Activated CD8-positive, alpha-beta memory T cell treated with anti-CD3 and anti-CD28 coated beads, Interleukin-2, amount 50 U/mL, for 1 hour (primary cell): Measurements from ENCODE around the gene ATP12A.

Experiments
- DNase-seq: peaks from one replicate; pipeline ENCODE4 v3.0.0-alpha.2; 2020; ENCODE audit errors: extremely low read depth

Gene ATP12A

DNA sequence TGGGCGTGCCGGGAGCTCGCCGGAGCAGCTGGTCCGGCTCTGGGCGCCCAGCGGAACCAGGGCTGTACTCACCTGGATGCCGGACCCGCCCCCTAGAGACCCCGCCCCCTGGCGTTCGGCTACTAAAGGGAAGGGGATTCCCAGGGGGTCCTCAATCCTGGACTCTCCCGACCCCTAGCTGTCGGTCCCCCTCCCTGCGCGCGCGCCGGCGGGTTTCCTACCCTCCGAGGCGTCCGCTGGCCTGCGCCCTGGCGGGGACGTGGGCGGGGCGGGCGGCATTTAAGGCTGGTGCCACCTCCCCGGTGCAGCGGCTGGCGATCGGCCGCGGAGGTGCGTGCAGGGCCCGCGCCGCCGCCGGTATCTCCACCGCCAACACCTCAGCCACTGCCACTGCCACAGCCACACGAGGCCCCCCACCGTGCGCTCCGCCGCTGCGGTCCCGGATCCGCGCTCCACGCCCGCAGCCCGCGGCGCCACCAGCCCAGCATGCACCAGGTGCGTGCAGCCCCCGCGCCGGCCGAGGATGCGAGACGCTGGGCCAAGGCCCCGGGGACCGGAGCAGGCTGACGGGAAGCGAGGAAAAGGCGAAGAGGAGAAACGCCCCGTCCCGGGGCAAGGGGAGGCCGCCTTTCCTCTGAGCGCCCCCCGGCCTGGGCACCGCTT is at the start of gene ATP12A:
Gene ATP12A, plus strand, starts transcription at position 151 of the 663 bp plus-strand sequence. Its CDS starts 336 bp downstream, at position 487.
- DNase-seq, result no peak

- no peak for DNase-seq
These were observed 49.2 kb upstream of the ATP12A start for GRCh38 chr13:24630851-24631620.

DNA sequence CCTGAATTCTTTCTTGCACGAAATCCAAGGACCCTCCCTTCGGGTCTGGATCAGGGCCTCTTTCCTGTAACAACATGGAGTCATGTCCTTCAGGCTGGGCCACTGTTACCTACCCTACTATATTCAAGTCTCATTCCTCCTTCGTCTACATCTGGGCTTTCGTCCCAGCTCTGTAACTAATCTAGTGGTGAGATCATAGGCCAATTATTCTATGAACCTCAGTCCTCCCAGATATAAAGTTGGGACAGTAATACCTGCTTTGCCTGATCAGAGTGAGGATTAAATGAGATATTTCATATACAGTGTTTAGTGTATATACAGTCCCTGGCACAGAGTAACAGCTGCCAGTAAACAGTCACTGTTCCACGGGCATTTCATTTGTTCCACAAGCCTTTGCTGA is 48.3 kb upstream of the ATP12A start:
- DNase-seq, result no peak

DNA sequence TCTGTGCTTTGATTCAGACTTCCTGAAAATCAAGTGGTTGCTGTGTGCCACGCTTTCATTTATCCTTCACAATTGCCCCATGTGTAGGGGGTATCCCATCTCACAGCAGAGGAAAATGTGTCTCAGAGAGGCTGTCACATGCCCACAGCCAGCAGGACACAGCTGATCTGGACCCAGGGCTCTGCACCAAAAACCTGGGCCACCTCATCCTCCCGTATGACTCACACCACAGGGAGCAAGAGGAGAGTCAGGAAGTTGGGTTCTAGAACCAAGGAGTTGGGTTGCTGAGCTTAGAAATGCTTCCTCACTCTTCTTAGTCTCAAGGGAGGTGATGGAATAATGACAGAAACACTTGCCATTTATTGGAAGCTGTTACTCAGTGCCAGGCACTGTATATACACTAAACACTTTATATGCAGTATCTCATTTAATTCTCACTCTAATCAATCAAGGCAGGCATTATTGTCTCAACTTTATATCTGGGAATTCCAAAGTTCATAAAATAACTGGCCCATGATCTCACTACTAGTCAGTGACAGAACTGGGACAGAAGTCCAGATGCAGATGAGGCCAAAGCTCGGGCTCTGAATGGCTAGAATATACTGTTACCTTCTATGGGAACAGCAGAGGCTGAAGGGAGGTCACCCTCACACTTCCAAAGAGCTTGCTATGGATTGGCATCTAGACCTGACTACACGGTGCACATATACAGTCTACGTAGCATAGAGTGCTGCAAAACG is 47.7 kb upstream of the ATP12A start:
- no peak for DNase-seq

DNA sequence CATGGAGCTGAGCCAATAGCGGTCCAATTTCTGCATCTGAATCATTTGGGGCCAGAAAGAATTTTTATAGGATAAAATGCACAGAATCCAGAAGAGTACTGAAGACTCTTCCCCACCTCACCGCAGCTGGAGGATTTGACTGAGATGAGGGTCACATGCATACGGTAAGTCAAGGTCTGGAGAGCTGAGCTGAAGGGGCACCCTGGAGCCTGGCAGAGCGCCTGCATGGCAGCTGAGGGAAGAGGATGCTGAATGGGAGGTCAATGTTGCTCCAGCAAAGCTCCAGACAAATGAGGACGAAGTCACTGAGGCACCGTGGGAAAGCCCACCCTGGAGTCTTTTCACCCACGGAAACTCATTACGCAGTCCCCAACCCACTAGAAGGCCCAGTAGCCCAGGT is 43.4 kb upstream of the ATP12A start:
- no peak for DNase-seq

- DNase-seq, result no peak
These were observed 42.1 kb upstream of the ATP12A start for GRCh38 chr13:24638096-24638495.

DNA sequence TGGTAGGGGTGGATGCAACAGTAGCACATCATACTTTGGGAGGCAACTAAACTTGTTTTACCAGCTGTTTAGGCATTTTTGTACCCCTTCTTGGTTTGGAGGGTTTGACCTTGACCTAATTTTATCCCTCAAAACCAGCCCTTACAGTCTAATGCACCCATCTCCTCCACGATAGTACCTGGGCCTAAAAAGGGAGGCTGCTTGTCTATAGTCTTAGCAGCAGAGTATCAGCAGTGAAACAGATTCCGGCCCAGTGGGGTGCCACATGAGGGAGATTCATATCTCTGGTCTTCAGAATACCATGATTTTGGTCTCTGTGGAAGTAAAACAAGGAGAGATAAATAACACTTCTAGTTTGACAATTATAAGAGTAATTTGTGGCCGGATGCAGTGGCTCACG is 39.5 kb upstream of the ATP12A start:
- no peak for DNase-seq

GRCh38 chr13:24642219-24642618 is 38.0 kb upstream of the ATP12A start:
- no peak for DNase-seq

- DNase-seq, result no peak
These were observed 36.2 kb upstream of the ATP12A start for GRCh38 chr13:24644036-24644435.

GRCh38 chr13:24648271-24648670 is 31.9 kb upstream of the ATP12A start:
- no peak for DNase-seq

DNA sequence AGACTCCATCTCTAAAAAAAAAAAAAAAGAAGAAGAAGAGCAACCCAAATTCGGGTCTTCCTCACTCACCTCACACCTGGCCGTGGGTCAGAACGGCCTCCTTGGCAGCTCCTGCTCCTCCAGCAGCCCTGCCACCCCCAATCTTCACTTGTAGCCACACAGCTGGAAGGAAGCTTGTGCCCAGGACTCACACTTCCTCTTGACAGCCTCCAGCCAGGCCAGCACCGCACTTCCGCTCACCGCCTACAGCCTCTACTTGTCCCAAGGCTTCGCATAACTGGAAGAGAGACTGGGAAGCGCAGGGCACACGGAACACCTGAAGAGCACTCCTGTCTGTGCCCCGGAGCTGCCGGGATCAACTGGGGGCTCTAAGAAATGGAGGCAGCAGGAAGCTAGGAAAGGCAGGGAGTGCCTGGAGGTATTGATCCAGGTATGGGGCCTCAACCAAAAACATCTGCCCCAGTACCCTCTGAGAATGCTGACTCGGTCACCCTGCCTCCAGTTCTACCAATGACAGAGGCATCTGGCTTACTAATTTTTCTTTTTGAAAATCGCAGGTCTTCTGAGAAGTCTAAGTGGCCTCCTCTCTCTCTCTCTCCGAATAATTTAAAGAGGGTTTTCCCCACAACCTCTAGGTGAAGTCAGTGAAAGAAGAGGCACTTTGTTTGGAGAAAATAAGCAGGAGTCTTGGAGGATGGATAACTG is 31.1 kb upstream of the ATP12A start:
- no peak for DNase-seq

- DNase-seq, result no peak
These were observed 30.5 kb upstream of the ATP12A start for GRCh38 chr13:24649688-24650043.

DNA sequence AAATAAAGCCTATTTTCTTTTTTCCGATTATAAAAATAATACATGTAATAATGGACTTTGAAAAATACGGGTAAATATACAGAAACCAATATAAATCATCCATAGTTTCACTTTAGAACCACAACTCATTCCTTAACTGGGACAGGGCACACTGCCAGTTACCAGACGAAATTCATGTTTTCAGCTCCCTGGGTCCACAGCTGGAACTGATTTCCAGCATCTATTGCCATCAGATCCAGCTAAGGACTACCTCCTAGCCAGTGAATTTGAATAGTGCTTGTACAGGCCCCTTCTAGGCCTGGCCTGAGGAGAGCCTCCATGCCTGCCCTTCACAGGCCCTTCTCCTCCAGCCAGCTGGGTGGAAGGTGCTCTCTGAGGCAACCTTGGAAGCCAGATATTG is 30.0 kb upstream of the ATP12A start:
- DNase-seq, result no peak

GRCh38 chr13:24651718-24652345 is 28.4 kb upstream of the ATP12A start:
- no peak for DNase-seq

GRCh38 chr13:24652359-24652758 is 27.8 kb upstream of the ATP12A start:
- DNase-seq, result no peak

GRCh38 chr13:24654741-24655140 is 25.5 kb upstream of the ATP12A start:
- DNase-seq, result no peak

DNA sequence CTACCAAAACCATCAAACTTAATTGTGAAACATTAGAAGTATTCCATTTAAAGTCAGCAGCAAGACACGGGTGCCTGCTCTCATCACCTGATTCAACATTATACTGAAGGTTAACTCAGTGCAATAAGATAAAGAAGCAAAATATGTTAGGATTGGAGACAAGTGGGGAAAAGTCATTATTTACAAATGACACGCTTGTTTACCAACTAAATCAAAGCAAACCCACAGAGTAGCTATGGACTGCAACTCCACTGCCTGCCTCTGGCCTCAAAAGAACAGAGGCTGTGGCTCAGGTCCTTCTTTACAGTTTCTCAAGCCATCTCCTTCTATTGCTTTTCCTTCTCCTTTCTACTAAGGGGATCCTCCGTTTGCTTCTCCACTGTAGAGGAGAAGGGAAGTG is 21.0 kb upstream of the ATP12A start:
- DNase-seq, result no peak

- no peak for DNase-seq
These were observed 20.0 kb upstream of the ATP12A start for GRCh38 chr13:24660023-24660741.

GRCh38 chr13:24661713-24662112 is 18.5 kb upstream of the ATP12A start:
- DNase-seq, result no peak

GRCh38 chr13:24662195-24663088 is 17.8 kb upstream of the ATP12A start:
- DNase-seq, result no peak
